ENCODE results near the gene PSMD11. TPM values are rescaled to one million over a fixed set of nuclear protein-coding genes. Genes with fewer than 3 reads are reported as not detected.

The PSMD11 gene
- polyA plus RNA-seq, 1 of the 3 experiments (the other 2 are of a cell fraction): 63.1 TPM

GRCh38 chr17:32471652-32472051, 27.3 kb downstream of the PSMD11 start:
- H3K36me3 ChIP-seq (replicated peaks in 1 of 2; ENCODE audit: control insufficient read depth in 1 of 2, insufficient read depth in 2 of 2, low read length in 1 of 2): peaks cover 66 to 85% of the 10 kb centered on the region in 2 experiments
- H3K9ac ChIP-seq: no peak overlapping the region
- no peak overlapping the region for H3K27ac ChIP-seq (ENCODE audit: low read depth in 2 of 2, low read length in 1 of 2)
- H3F3A ChIP-seq (replicated peaks; ENCODE audit: insufficient read depth): no peaks in the 10 kb centered on the region
- no peaks in the 10 kb centered on the region for H3K9me3 ChIP-seq
- TF ChIP-seq ZBTB33 (IDR thresholded peaks at IDR 0.05; ENCODE audit: borderline replicate concordance, low read depth) (no peak), CHD2 (IDR thresholded peaks at IDR 0.05; ENCODE audit: low read length, partially characterized antibody) (no peak), FOSL2 (IDR thresholded peaks at IDR 0.05; ENCODE audit: borderline replicate concordance, low read depth) (no peak), MEF2A (IDR thresholded peaks at IDR 0.05; ENCODE audit: borderline replicate concordance, low read depth) (no peak), FOXM1 (IDR thresholded peaks at IDR 0.05; ENCODE audit: low read depth) (no peak), MAX (IDR thresholded peaks at IDR 0.05; ENCODE audit: low read depth) (no peak), TAF1 (IDR thresholded peaks at IDR 0.05; ENCODE audit: borderline replicate concordance, low read depth, low read length) (no peak), SMC3 (IDR thresholded peaks at IDR 0.05; ENCODE audit: low read depth, low read length) (no peak)
- TF ChIP-seq, protein P1, sequence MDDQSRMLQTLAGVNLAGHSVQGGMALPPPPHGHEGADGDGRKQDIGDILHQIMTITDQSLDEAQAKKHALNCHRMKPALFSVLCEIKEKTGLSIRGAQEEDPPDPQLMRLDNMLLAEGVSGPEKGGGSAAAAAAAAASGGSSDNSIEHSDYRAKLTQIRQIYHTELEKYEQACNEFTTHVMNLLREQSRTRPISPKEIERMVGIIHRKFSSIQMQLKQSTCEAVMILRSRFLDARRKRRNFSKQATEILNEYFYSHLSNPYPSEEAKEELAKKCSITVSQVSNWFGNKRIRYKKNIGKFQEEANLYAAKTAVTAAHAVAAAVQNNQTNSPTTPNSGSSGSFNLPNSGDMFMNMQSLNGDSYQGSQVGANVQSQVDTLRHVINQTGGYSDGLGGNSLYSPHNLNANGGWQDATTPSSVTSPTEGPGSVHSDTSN (IDR thresholded peaks at IDR 0.05): no peak
- TF ChIP-seq, protein P2, sequence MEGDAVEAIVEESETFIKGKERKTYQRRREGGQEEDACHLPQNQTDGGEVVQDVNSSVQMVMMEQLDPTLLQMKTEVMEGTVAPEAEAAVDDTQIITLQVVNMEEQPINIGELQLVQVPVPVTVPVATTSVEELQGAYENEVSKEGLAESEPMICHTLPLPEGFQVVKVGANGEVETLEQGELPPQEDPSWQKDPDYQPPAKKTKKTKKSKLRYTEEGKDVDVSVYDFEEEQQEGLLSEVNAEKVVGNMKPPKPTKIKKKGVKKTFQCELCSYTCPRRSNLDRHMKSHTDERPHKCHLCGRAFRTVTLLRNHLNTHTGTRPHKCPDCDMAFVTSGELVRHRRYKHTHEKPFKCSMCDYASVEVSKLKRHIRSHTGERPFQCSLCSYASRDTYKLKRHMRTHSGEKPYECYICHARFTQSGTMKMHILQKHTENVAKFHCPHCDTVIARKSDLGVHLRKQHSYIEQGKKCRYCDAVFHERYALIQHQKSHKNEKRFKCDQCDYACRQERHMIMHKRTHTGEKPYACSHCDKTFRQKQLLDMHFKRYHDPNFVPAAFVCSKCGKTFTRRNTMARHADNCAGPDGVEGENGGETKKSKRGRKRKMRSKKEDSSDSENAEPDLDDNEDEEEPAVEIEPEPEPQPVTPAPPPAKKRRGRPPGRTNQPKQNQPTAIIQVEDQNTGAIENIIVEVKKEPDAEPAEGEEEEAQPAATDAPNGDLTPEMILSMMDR (IDR thresholded peaks at IDR 0.05): no peak
- no peaks in the 10 kb centered on the region for H3K4me1 ChIP-seq (ENCODE audit: control insufficient read depth in 1 of 2, insufficient read depth in 2 of 2, low read depth in 1 of 2, low read length in 1 of 2)
- H3K79me2 ChIP-seq (ENCODE audit: insufficient read depth): peaks cover 34% of the 10 kb centered on the region
- H2AFZ ChIP-seq (ENCODE audit: low read depth): no peak overlapping the region
- no peaks in the 10 kb centered on the region for H3K9me2 ChIP-seq
- 100% methylated on average over 4 of the region's 4 CpGs for WGBS (ENCODE audit: low lambda C conversion rate)
- H4K20me1 ChIP-seq (ENCODE audit: insufficient read depth): peaks cover 11% of the 10 kb centered on the region
- no peak overlapping the region for H3K4me2 ChIP-seq
- POLR2A ChIA-PET: no interaction called here
- DNase-seq: no peak
- no peaks in the 10 kb centered on the region for H3K27me3 ChIP-seq (ENCODE audit: insufficient read depth)
- CTCF ChIA-PET: interaction anchor here (0.8 to 7.5 kb wide), 5 partner anchors 10 to 445 kb away, joined by 3 to 62 read pairs (median 3); no protein-coding TSS in a partner anchor
- H3K4me3 ChIP-seq (ENCODE audit: low read depth in 2 of 2, low read length in 1 of 2): no peak overlapping the region

- H3F3A ChIP-seq (replicated peaks; ENCODE audit: insufficient read depth): no peaks in the 10 kb centered on the region
- 96% methylated on average over 3 of the region's 3 CpGs for WGBS (ENCODE audit: low lambda C conversion rate)
- H3K4me2 ChIP-seq: no peak overlapping the region
- H3K9me2 ChIP-seq: no peaks in the 10 kb centered on the region
- H3K36me3 ChIP-seq (replicated peaks in 1 of 2; ENCODE audit: control insufficient read depth in 1 of 2, insufficient read depth in 2 of 2, low read length in 1 of 2): peaks cover 76 to 85% of the 10 kb centered on the region in 2 experiments
- H2AFZ ChIP-seq (ENCODE audit: low read depth): no peak overlapping the region
- H3K9me3 ChIP-seq: no peaks in the 10 kb centered on the region
- CTCF ChIA-PET: interaction anchor here (1.2 to 5.3 kb wide), 2 partner anchors 11 to 13 kb away, joined by 3 to 39 read pairs; no protein-coding TSS in a partner anchor
- no peaks in the 10 kb centered on the region for H3K27me3 ChIP-seq (ENCODE audit: insufficient read depth)
- DNase-seq: no peak
- no peak overlapping the region for H3K9ac ChIP-seq
- H3K27ac ChIP-seq (ENCODE audit: low read depth in 2 of 2, low read length in 1 of 2): no peak overlapping the region
- POLR2A ChIA-PET: no interaction called here
- no peaks in the 10 kb centered on the region for H3K4me1 ChIP-seq (ENCODE audit: control insufficient read depth in 1 of 2, insufficient read depth in 2 of 2, low read depth in 1 of 2, low read length in 1 of 2)
- H3K79me2 ChIP-seq (ENCODE audit: insufficient read depth): peaks cover 7% of the 10 kb centered on the region; the same call in 1 of the 2 replicates
- TF ChIP-seq TCF12 (IDR thresholded peaks at IDR 0.05) (no peak), MXI1 (IDR thresholded peaks at IDR 0.05; ENCODE audit: low read depth, low read length) (no peak), SMC3 (IDR thresholded peaks at IDR 0.05; ENCODE audit: low read depth, low read length) (no peak), NRF1 (IDR thresholded peaks at IDR 0.05; ENCODE audit: low read depth, low read length) (no peak), GATA2 (CRISPR knock-in tag; IDR thresholded peaks at IDR 0.05) (no peak), FOXM1 (IDR thresholded peaks at IDR 0.05; ENCODE audit: low read depth) (no peak), EP300 (IDR thresholded peaks at IDR 0.05; ENCODE audit: borderline replicate concordance in 1 of 2, low read depth in 1 of 2, low read length in 1 of 2) (no peak), IRF3 (IDR thresholded peaks at IDR 0.05; ENCODE audit: low read depth, low read length) (no peak), GABPA (IDR thresholded peaks at IDR 0.05; ENCODE audit: low read depth) (no peak)
- no peak overlapping the region for H3K4me3 ChIP-seq (ENCODE audit: low read depth in 2 of 2, low read length in 1 of 2)
- 0 out of 2 replicates have a peak, but pooled peaks cover 3% of the 10 kb centered on the region for H4K20me1 ChIP-seq (ENCODE audit: insufficient read depth)
These were observed 30.9 kb downstream of the PSMD11 start for GRCh38 chr17:32475258-32475657.

All from SK-N-SH (cell line).